NOMO-1 (cell line): ENCODE measurements around the gene MAML1.

Experiments
- DNase-seq, 2 experiments: peaks; one replicate each; lab custom pipeline; 2025; ENCODE audit not compliant: unreplicated experiment in 2 of 2; lab: John Stamatoyannopoulos, UW

The MAML1 gene

DNA sequence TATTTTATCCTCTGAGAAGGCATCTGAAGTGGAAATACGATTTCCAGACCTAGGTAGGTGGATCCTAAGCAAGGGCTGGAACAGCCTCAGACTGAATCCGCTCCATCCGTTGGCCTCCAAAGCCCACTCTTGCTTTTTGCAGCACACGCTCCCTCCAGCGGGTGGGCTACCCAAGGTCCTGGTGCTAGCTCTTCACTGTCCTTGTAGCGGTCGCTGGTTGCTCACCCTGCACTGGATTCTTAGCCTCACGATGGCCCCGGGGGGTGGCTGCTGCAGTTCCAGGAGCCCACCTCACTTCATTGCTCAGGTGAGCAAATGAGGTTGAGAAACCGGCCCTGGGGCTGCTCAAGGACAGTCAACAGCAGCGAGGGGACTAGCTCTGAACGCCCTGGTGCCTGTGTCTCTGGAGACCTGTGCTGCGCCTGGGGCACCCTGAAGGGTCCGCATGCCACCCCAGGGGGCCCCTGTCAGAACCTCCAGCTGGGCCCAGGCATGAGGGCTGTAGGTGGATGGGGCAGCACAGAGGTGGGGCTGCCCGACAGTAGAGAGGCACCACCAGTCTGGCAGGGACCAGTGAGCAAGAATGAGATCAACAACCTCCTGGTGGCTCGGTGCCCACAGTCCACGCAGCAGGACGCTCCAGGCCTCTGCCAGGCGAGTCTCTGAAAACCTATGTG is 69.7 kb downstream of the MAML1 start:
- no peak for DNase-seq

DNA sequence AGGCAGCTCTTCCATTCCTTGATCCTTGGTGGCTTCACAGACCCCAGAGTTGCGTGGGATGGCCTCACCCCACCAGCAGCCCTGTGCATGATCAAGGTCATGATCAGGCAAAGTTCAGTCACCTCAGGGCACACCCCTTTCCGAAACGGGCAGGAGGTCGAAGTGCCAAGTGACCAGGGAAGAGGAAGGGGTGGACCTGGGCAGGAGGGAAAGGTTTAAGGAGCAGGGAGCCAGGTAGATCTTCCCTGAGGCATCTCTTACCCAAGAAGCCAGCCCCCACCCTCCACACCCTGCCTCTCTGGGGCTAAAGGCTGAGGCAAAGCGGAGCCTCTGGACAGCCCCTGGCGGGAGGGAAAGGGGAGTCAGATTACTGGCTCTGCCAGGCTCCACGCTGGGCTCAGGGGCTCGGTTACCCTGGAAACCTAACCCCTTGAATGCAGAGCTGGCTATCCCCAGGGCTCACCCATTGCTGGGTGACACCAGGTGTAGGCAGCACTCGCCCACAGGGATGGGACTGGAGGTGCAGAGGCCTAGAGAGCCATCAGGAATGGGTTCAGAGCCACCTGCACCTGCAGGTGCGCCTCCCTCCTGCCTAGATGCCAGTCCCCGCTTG is 70.4 kb downstream of the MAML1 start:
- DNase-seq = no peak

DNA sequence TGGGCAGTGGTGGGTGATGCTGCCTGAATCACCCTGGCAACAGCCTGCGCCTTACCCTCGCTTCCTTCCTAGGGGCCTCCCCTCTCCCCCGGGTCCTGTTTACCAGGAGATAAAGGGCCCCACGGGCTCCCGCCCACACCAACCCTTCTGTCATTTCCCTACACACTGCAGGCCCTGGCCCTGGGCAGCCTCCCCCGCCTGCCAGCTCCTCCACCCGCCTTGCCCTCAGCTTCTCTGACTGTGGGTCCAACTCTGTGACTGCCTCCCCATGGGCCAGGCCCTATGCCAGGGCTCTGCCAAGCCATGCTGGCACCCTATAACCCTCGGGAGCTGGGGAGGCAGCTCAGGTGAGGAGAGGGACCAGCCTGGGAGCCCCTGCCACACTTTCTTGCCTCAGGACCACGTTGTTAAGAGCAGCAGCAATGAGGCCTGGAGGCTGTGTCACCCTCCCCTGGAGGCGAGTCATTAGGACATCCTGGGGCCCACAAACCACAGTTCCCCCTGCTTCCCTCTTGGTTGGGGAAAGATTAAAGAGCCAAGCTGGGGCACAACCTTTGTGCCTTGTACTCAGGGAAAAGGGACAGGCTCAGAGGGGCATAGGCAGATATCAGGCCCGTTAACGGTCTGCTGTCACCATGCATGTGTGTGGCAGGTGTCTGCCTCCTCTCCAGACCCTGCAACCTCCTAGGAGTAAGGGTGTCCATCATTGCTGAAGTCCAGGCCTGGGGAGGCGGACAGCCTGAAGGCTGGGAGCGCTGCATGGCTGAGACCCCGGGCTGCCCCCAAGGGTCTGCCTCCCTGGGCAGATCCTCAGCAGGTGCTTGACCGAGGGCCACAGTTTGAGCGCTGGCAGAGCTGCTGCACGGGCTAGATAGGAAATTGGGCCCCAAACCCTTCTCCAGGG is 71.3 kb downstream of the MAML1 start:
- peak; percentile 52 to 57 for DNase-seq

DNA sequence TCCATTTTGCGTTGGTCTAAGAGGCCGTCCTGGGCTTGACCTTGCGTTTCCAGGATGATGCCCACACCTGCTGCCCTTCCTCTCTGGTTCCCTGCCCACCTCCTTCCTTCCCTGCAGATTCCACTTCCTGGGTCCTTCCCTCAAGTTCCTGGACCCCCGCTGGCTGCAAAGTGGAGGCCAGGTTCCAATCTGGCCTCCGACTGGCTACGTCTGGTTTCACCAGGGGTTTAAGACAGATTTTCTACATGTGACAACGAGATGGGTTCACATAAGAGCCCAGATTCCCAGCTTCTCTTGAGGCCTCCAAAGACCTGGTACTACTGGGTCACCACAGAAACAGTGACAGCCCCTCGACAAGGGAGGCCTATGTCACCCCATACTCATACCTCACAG is 71.9 kb downstream of the MAML1 start:
- no peak for DNase-seq

DNA sequence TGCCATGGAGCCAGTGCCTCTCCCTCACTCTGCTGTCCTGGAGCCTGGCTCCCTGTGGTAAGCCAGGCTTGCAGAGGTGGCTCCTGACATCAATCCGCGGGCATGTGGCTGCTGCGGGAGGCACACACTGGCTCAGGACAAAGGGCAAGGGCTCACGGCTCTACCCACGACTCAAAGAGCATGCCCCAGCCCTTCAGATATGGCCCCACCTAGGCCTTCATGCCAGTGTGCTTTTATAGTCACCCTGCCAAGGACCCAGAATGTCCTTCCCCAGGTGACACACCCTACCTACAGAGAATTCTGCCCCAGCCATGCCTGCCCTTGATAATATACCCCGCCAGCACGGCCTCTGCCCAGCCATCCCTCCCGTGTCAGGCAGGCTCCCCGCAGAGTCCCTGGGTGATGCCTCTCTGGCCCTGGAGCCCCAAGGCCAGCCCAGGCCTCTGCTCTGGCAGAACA is 72.5 kb downstream of the MAML1 start:
- DNase-seq = no peak

DNA sequence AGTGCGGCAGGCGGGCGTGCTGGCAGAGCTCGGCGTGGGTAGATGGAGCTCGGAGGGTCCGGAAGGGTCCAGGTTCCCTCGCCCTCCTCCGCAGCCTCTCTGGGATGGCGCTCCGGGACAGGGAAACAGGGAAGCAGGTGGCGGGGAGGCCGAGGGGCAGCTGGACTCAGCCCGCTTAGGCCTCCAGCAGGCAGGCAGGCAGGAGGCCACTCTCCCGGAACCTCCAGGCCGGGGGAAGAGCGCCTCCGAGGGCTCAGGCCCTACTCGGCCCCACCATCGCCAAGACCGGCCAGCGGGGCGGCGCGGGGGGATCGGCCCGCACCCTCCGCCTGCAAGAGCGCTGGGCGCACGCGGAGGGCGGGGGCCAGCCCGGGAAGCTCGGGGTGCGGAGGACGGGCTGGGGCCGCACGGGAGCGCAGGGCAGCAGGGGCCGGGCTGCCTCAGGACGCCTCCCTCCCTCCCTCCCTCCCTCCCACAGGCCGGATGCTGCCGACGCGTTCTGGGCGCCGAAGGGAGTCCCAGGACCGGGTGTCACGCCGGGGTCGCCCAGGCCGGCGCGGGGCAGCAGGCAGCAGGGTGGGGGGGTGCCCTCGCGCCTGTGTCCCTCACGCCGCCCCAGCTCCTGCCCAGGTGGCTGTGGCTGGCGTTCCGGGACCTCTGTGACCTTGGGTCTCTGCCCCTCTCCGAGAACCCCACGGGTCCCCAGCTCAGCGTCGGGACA is 73.1 kb downstream of the MAML1 start:
- DNase-seq = peak; percentile 30 to 38

DNA sequence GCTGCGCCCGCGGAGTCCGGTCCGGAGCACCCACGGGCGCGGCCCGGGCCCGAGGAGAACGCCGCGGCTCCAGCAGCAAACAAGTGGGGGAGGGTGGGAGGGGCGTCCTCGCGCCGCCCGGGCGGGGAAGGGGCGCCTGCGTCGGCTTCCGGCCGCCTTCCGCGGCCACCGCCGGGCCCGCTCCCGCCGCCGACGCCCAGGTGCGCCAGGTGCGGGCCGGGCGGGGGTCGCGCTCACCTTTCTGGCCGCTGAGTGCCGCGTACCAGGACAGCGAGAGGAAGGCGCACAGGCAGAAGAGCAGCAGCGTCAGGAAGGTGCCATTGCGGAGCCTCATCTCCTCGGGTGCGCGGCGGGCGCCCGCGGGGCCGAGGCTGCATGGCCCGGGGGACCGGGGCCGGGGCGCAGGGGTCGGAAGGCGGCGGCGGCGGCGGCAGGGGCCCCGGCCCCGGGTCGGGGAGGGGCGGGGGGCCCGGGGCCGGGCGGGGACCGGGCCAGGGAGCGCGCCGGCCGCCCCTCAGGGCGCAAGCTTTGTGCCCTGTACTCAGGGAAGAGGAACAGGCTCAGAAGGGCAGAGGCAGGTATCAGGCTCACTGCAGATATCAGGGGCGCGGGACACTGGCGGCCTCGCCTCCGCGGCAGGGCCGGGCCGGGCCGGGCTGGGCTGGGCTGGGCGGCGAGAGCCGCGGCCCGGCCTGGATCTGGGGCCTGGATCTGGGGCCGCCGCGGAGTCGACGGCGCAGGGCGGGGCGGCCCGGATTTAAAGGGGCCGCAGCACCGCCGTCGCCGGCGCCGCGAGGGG is 73.8 kb downstream of the MAML1 start, which contains the start of gene MGAT4B:
TSS of gene MGAT4B (minus strand) at position 617 of the 799 bp plus-strand sequence. CDS start at position 334, 283 bp downstream.
- peak; percentile 51 to 68 for DNase-seq

DNA sequence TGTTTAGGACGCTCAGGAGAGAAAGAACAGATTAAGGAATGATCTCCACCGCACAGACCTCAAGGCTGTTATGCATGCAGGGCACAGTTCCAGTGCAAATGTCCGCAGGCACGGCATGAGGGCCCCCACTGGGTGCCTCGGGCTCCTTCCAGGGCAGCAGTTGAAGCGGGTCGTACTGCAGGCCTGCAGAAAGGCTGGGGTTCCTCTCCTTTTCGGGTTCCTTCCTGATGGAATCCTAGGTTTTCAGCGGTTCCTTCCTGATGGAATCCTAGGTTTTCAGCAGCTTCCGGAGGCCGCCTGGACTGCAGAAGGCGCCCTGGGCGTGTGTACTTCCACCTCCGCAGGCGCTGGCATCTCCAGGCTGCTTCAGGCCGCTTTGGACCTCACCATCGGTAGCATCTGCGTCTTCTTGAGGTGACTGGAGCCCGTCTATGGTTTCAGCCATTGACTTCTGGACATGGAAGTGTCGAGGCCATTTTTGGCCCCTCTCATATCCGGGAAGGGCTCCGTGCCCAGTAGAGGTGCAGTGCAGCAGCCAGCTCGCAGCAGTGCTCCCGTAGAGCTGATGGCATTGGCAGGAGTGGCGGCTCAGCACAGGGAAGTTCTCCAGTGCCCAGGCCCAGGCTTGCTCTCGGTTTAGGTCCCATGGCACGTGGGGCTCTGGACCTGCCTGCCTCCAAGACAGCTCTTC is 79.7 kb downstream of the MAML1 start:
- no peak for DNase-seq

DNA sequence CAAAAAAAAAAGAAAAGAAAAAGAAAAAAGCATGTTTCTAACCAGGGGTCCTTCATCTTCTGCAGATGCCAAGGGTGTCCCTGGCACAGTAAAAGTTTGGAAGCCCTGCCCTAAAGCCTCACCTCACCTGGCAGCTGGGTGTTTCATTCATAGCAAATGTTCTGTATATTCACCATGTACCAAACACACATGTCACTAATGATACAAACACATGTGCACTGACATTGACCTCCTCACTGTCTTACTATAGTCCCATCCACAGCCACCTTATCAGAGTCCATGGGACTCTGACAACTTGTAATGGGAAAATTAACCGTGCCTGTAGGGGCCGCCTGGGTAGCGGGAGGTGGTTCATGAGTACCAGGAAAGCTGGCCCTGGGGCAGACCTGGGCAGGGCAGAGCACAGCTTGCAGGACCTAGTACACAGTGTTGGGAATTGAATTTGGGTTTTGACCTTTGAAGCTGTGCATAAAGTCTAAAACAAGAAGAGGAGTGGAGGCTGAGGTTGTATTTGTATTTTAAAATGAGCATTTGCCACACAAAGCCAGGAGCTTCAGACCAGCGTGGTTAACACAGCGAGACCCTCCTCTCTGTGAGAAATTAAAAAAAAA is 80.5 kb downstream of the MAML1 start:
- no peak for DNase-seq

DNA sequence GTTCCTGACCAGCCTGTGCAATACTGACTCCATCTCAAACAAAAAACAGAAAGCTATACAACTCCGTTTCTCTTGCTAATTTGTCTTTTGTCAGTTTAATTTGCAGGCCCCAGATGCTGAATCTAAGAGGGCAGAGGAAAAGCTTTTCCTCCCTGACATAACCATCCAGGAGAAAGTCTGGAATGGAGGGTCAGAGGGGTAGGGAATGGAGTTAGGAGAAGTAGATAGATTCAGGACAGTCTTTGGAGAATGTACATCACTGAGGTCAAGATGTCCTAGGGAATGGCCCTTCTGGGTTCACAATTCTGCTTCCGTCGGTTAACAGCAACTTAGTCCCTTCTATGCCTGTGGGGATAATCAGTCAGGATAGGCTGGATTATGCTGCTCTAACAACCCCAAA is 81.5 kb downstream of the MAML1 start:
- no peak for DNase-seq

DNA sequence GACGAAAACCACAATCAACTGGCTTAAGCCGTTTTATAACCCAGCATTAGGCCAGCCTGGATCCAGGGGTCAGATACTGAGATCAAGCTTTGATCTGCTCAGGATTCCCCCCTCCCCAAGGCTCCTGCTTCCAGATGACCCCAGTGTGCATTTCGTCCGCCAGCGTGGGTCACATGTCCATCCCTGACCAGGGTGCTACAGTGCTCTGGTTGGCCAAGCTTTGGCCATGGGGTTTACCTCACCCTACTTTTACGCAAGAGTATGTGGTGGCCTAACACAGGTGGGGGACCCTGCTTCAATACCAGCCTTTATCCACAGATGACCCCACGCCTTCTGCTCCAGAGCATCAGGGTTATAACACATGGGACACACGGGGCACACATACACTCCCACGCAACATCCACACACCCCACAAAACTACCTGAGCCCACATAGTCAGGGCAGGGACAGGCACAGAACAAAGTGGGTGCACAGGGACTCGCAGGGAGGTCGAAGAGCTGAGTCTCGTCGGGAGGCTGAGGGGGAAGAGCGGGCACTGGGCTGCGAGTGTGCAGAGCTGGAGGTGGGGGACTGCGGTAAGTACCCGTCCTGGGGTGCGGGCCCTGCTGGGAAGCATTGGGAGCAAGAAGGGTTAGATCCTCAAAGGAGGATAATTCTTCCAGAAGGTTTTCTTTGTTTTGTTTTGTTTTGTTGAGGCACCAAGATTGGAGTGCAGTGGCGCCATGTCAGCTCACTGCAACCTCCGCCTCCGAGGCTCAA is 83.0 kb downstream of the MAML1 start:
- DNase-seq = no peak

DNA sequence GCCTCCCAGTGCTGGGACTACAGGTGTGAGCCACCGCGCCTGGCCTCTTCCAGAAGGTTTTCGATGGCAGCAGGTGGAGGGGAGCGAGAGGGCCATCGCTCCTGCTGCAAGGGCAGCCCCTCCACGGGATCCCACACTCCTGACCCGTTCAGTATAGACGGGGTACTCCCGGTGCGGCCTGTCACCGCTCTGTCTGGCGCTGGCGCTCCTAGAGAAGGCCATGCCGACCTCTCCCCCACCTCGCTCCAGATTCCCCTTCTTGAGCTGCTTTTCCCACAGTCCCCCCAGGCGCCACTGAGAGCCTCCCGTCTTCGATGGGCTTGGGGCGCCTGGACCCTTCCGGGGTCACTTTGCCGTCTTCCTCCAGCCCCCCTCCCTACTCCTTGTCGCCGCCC is 83.8 kb downstream of the MAML1 start:
- no peak for DNase-seq

DNA sequence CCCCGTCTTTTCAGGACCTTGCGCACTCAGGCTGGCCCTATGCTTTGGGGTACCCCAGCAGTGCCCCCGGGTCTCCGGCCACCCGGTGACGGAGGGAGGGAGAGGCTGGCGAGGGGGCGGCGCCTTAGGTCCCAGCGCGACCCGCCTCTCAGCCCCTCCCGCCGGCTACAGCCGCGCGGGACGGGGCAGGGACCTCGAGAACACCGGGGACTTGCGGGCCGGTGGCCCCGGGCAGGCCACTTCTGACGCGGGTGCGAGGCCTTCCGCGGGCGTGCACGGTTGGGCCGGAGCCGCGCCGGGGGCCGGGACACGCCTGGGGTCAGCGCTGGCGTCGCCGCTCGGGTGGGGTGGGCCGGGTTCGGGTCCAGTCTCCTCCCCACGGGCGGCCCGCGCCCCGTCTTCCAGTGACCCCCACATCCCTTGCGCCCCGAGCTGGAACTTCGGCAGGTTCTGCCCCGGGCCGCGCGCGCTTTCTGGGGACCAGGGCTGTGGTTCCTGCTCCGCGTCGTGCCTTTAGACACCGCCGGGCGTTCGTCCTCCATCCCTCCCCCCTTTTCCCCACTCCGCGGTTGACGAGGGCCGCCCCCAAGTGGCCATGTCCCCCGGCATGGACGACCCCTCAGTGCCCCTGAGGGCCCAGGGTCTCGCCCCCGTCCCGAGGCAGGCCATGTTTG is 84.3 kb downstream of the MAML1 start:
- no peak for DNase-seq

DNA sequence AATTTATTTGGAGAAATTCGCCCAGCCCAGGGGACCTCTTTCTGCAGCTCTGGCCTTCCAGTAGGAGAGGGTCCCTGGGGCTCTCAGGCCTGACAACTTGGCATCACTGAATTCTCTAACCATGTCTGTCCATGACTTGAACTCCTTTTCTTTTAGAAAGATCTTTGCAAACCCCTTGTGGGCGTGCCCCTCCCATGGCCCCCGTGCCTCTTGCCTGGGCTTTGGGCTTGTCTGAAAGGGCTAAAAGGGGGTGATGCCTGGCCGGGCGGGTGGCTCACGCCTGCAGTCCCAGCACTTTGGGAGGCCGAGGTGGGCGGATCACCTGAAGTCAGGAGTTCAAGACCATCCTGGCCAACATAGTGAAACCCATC is 84.8 kb downstream of the MAML1 start:
- DNase-seq = no peak

DNA sequence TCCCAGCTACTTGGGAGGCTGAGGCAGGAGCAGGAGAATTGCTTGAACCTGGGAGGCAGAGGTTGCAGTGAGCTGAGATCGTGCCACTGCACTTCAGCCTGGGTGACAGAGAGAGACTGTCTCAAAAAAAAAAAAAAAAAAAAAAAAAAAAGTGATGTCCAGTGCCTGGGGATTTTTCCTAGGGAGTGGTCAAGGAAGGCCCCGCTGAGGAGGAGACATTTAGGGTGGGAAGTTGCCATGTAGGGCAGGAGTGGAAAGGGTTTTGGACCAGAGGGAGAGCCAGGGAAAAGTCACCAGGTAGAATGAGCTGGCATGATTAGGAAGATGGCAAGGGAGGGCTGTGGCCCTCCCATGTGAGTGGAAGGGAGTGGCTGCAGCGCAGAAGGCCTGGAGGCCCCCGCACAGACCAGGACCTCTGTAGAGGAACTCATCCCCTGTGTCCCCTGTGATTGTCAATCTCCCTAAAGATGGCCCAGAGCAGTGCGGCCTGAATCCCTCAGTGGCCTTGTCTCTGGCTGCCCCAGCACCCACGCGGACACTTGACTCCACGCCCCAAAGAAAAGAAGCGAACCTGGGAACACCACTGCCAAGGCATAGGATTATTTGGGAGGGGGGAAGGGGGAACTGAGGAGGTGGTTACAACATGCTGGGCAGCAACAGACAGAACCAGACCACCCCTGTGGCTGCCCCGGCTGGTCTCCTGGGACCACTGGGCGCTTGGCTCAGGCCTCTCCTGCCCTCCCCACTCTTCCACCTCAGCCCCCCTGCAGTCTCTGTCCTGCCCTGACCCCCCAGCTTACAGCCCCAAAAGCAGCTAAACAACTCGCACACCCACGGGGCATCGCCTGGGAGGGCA is 85.5 kb downstream of the MAML1 start:
- no peak for DNase-seq

DNA sequence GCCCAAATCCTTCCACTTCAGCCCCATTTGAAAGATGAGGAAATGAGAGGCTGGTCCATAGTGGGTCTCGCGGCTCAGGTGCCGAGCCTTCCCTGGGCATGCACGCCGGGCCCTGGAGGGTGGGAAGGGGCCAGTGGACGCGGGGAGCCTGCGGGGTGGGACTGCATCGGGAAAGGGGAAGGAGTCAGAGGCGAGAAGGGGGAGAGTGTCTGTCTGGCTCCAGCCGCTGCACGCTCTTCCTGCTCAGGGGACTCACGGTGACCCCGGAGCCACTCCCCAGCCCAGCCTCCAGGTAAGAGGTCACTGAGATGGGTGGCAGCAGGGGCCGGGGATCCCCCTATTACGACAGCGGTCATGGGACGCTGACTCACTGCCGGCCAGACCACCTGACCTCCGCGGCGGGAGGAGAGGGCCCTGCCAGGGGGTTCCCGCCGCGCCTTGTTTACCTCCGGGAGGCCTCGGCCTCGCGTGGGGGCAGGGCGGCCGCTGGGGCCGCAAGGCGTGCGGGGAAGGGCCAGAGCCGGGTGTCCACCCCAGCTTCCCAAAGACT is 86.2 kb downstream of the MAML1 start:
- peak; percentile 88 to 91 for DNase-seq
